ENCODE results near the gene DEPP1.

Gene DEPP1

DNA sequence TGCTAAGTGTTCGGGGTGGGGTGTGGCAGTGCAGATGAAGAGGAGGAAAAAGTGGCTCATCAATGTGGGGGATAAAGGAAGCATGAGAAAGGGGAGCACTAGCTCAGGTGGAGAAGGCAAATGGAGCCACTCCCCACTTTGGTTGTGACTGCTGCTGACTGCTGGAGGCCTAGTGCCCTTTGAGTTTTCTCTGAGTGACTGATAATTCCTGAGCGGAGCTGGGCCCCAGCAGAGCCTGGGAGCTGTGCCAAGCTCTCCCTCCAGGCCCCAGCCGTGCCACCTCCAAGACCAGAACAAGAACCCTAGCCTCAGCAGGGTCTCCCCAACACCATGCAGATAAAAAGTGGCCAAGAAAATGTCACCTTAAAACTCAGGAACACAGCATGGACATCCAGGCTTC, 28.7 kb downstream of the DEPP1 start:
- DNase-seq (ENCODE audit: low read depth): no peak
- H3K4me3 ChIP-seq (ENCODE audit: low read length): no peak overlapping the region
- TF ChIP-seq, protein P1, sequence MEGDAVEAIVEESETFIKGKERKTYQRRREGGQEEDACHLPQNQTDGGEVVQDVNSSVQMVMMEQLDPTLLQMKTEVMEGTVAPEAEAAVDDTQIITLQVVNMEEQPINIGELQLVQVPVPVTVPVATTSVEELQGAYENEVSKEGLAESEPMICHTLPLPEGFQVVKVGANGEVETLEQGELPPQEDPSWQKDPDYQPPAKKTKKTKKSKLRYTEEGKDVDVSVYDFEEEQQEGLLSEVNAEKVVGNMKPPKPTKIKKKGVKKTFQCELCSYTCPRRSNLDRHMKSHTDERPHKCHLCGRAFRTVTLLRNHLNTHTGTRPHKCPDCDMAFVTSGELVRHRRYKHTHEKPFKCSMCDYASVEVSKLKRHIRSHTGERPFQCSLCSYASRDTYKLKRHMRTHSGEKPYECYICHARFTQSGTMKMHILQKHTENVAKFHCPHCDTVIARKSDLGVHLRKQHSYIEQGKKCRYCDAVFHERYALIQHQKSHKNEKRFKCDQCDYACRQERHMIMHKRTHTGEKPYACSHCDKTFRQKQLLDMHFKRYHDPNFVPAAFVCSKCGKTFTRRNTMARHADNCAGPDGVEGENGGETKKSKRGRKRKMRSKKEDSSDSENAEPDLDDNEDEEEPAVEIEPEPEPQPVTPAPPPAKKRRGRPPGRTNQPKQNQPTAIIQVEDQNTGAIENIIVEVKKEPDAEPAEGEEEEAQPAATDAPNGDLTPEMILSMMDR (conservative IDR thresholded peaks at IDR 0.05; ENCODE audit: low read depth, low read length): no peak

DNA sequence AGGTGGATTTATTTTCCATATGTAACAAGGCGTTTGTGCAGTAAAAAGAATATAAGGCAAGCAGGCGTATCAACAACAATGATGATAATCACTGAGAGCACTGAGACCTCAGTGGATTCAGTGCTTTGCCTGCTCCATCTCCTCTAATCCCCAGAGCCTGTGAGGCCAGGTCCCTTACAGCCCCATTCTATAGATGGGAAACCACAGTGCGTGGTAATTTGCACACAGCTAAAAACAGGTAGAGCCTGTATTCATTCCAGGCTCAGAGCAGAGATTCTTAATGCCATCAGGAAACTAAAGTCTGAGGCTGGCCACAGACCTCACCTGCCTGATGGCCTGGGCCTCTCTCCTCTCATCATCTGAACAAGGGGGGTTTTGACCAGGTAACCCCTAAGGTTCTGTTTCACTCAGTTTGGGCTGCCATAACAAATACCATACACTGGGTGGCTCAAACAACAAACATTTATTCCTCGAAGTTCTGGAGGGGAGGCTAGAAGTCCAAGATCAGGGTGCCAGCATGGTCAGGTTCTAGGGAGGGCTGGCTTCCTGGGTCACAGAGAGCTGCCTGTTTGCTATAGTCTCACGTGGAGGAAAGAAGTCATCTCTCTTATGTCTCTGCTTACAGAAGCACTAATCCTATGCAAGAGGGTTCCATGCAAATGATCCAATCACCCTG, 29.3 kb downstream of the DEPP1 start:
- TF ChIP-seq, protein P1 (conservative IDR thresholded peaks at IDR 0.05; ENCODE audit: low read depth, low read length): peak; percentile 23

DNA sequence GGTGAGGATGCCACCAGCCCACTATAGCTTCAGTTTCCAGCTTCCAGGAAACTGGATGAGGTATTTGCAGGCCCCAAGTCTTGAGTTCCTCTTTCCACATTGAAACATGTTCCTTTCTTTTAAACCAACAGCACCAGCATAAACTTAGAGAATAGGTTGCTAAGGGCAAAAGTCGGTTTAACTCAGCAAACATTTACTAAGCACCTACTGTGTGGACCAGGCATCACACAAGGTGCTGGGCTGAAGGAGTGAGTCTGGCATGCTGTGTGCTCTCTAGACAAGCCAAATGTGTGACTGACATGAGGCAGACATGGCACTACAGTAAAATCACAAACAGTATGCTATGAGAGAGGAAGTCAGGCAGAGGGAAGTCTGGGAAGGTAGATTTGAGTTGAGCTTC, 30.0 kb downstream of the DEPP1 start:
- TF ChIP-seq, protein P1 (conservative IDR thresholded peaks at IDR 0.05; ENCODE audit: low read depth, low read length): no peak
- H3K4me3 ChIP-seq (ENCODE audit: low read length): no peak overlapping the region
- no peak for DNase-seq (ENCODE audit: low read depth)

More for the DNA sequence above, 29.3 kb downstream of the DEPP1 start:
- no peak overlapping the region for H3K4me3 ChIP-seq (ENCODE audit: low read length)
- DNase-seq (ENCODE audit: low read depth): no peak

DNA sequence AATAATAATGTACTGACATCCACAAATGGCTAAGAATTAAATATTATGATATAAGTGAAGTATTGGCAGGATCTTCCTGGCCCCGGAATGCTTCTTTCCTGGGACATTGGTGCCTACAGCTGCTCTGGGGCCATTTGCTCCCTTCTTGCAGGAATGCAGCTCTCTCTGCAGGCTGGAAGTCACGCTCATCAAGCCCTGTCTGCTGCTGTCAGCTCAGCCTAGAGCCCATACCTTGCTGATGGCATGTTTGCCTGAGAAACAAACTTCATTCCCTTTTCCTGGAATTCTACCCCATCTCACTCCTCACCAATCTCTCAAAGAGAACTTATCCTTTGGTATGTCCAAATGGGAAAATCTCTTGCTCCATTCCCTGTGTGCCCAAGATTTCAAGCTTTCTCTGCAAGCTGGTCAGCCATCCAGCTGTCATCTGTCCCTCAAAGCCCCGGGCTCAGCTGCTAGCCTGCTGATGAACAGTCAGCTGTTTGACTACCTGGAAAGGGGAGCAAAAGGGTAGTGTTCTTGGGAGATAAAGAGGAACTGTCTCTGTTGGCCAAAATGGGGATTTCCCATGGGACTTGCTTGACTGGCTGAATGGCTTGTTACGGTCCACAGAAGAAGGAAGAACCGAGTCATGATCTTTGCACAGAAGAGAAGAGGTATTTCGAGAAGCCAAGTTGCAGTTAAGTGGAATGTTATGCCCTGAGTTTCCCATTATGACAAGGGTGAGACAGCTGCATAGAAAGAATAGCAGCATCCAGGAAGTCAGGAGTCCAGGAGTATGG, 31.0 kb downstream of the DEPP1 start:
- no peak for DNase-seq (ENCODE audit: low read depth)
- TF ChIP-seq, protein P1 (conservative IDR thresholded peaks at IDR 0.05; ENCODE audit: low read depth, low read length): no peak
- H3K4me3 ChIP-seq (ENCODE audit: low read length): no peak overlapping the region

DNA sequence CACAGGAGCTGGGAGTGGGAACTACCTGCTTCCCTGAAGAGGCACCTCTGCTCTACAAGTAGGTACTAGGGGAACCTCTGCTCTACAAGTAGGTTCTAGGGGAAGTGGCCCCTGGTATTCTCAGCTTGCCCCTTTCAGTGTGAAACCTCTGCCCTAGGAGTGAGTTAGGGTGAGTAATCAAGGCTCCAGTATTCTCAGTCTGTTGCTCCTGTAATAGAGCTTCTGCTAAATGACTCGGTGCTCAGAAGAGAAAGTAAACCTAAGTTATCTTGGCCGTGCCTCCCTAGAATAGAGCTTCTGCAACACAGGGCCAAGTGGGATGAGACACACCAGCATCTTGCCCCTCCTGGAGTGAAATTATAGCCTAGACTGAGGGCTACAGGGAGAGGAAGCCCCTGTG, 32.4 kb downstream of the DEPP1 start:
- no peak for DNase-seq (ENCODE audit: low read depth)
- TF ChIP-seq, protein P1 (conservative IDR thresholded peaks at IDR 0.05; ENCODE audit: low read depth, low read length): no peak
- no peak overlapping the region for H3K4me3 ChIP-seq (ENCODE audit: low read length)

DNA sequence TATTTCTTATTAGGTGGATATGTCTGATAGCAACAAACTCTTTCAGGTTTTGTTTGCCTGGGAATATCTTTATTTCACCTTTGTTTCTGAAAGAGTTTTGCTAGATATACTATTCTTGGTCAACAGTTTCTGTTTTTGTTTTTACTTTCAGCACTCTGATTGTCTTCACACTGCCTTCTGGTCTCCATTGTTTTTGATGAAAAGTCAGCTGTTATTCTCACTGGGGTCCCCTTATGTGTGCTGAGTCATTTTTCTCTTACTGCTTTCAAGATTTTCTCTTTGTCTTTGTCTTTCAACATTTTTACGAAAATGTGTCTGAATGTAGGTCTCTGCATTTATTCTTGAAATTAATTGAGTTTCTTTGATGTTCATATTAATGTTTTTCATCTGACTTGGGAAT, 34.3 kb downstream of the DEPP1 start:
- DNase-seq (ENCODE audit: low read depth): no peak
- TF ChIP-seq, protein P1 (conservative IDR thresholded peaks at IDR 0.05; ENCODE audit: low read depth, low read length): no peak
- H3K4me3 ChIP-seq (ENCODE audit: low read length): no peak overlapping the region

All from retinal pigment epithelial cell (primary cell).